SK-N-MC (cell line): ENCODE data around the gene GLI3.

Experiments
- DNase-seq: peaks from one replicate; pipeline ENCODE4 v3.0.0-alpha.2; 2011; ENCODE audit warnings: low read depth, low spot score
- H3K27ac ChIP-seq: fragments of 200-600 bp; sonication (generic); 2 replicates; pipeline ENCODE4 v1.5.1; 2016; ENCODE audit warnings: mixed run types
- H3K36me3 ChIP-seq: fragments of 200-600 bp; sonication (generic); 2 replicates; pipeline ENCODE4 v1.6.1; 2017; ENCODE audit warnings: antibody characterized with exemption, low read length, mixed read lengths; ENCODE audit not compliant: insufficient read depth
- H3K4me3 ChIP-seq: fragments of 200-600 bp; sonication (generic); 2 replicates; pipeline ENCODE4 v1.5.1; 2016
- H3K9ac ChIP-seq: fragments of 200-600 bp; sonication (generic); 2 replicates; pipeline ENCODE4 v1.8.0; 2017; ENCODE audit warnings: mixed run types, mixed read lengths; ENCODE audit not compliant: insufficient read length
- H3K9me3 ChIP-seq: fragments of 200-600 bp; sonication (generic); 2 replicates; pipeline ENCODE4 v1.6.1; 2017; ENCODE audit warnings: low read depth, mild to moderate bottlenecking, antibody characterized with exemption, low read length, moderate library complexity, mixed read lengths
- EZH2 ChIP-seq: fragments of 200-600 bp; sonication (generic); IDR thresholded peaks from one replicate; pipeline ENCODE4 v1.6.1; 2017; ENCODE audit warnings: antibody characterized with exemption
- FOXP2 ChIP-seq: optimal IDR thresholded peaks from 2 replicates; pipeline ENCODE3; 2011; ENCODE audit warnings: mild to moderate bottlenecking, moderate library complexity; ENCODE audit not compliant: insufficient read depth; ENCODE audit errors: extremely low read length, control extremely low read depth
- POLR2AphosphoS5 ChIP-seq: IDR thresholded peaks from 2 replicates; pipeline ENCODE4 v1.6.1; 2012; ENCODE audit warnings: mild to moderate bottlenecking, low read depth, low read length, borderline replicate concordance

Gene GLI3

DNA sequence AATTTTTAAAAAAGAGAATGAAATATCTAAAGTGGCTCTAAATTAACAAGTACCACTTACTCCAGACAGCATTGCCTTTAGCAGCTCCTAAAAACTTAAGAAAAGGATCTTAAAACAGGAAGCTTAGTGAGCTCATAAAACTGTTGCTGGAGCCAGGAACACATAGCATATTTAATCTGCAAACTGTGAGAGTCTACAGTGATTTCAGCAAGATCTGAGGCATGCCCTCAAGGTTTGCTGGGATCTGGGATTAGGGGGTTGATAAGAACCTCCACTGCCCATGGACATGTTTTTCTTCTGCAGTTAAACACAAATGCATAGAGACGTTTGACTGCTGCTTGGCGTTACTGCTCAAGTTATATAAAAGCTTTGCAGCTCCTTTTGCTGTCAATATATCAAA, 3.8 kb downstream of the GLI3 start:
- H3K4me3 ChIP-seq, result peak overlapping the region; percentile 44

DNA sequence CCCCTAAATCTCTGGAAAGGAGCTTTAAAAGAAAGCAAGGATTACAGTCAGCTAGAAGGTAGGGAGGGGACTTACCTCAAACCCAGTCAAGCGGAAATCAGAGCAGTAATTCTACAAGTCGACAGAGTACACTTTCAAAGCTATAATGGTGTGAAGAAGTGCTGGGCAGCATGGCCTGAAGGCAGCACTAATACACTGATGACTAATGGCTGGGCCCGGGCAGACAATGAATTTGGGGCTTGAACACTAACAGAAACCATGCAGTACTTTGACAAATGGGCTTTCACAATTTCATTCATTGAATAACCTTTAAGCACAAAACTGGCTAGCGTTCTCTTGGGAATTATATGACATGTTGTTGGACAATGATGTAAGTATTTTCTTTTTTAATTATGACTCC, 4.7 kb downstream of the GLI3 start:
- H3K9ac ChIP-seq, result no peak overlapping the region
- H3K36me3 ChIP-seq, result no peaks in the 10 kb centered on the region
- peak overlapping the region; percentile 44 for H3K4me3 ChIP-seq
- H3K9me3 ChIP-seq, result no peaks in the 10 kb centered on the region
- H3K27ac ChIP-seq, result peak overlapping the region; percentile 70; the same call in 1 of the 2 replicates
- no peak for TF ChIP-seq FOXP2
- TF ChIP-seq EZH2, result no peak
- no peak for TF ChIP-seq POLR2AphosphoS5
- DNase-seq, result no peak

More for the DNA sequence above, 3.8 kb downstream of the GLI3 start:
- peak; percentile 95 for DNase-seq
- Histone ChIP-seq H3K27ac (peak overlapping the region; percentile 70; the same call in 1 of the 2 replicates), H3K9ac (no peak overlapping the region), H3K36me3 (no peaks in the 10 kb centered on the region), H3K9me3 (no peaks in the 10 kb centered on the region)
- TF ChIP-seq POLR2AphosphoS5 (peak; percentile 62; the same call in 1 of the 2 replicates), FOXP2 (no peak)

DNA sequence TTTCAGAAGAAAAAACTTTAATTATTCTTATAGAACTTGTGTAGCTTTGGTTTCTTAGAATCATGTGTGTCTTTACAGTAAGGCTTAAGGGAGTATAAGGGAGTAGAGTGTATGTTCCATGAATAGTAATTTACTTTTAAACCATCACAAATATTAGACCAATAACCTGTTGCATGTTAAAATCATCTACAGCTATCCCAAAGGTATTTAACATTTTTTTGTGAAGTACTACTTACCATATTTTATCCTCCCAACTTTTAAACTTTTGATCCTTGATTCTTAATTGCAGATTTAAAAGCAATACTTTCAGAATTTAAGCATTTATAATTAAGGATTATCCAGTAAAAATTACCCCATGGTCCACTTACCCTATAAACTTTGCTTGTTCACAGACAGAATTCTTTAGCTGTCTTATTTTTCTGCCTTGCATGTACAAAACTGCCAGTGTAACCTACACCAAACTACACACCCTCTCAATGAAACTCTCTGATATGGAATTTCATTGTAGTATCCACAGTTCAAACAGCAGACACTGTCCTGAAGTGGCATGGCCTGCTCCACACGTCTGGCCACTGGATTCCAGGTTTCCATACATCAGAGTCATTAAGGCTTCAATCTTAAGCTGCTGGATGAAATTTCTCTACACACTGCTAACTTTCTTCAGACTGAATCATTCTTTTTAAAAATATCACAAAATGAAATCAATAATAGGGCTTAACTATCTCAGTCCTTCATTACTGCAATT, 5.8 kb downstream of the GLI3 start:
- Histone ChIP-seq H3K4me3 (no peak overlapping the region), H3K9me3 (no peaks in the 10 kb centered on the region), H3K36me3 (no peaks in the 10 kb centered on the region), H3K27ac (no peak overlapping the region), H3K9ac (no peak overlapping the region)
- no peak for DNase-seq
- TF ChIP-seq EZH2 (no peak), FOXP2 (no peak), POLR2AphosphoS5 (no peak)

DNA sequence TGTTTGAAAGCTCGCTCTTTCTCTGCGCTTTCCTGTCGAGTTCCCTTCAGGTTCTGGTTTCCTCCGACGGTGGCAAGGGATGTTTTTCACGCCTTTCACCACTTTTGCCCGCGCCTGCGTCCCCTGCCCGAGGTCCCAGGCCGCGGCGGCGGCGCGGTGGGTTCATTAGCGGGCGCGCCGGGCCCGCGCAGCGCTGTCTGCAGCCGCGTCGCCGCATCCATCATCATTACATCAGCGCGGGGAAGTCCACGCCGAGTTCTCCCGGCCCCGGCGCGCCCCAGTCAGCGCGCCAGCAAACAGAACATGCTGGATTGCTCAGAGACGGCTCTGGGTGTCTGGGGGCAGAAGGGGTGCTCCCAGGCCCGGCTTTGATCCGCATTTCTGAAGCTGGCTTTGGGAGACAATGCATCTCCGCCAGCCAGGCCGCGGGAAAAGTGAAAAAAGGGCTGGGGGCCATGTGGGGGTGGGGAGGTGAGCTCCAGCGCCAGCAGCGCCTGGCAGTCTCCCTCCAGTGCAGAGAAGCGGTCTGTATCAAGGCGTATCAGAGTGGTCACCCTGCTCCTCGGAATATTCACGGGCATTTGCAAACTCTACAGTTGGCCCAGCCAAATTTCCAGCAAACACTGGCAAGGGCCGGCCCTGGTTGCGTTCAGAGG, 8.9 kb downstream of the GLI3 start:
- DNase-seq, result no peak
- H3K36me3 ChIP-seq, result no peaks in the 10 kb centered on the region
- H3K4me3 ChIP-seq, result no peak overlapping the region
- no peak overlapping the region for H3K9ac ChIP-seq
- no peaks in the 10 kb centered on the region; the same call in 1 of the 2 replicates for H3K9me3 ChIP-seq
- TF ChIP-seq FOXP2 (no peak), EZH2 (no peak), POLR2AphosphoS5 (no peak)
- H3K27ac ChIP-seq, result no peak overlapping the region

DNA sequence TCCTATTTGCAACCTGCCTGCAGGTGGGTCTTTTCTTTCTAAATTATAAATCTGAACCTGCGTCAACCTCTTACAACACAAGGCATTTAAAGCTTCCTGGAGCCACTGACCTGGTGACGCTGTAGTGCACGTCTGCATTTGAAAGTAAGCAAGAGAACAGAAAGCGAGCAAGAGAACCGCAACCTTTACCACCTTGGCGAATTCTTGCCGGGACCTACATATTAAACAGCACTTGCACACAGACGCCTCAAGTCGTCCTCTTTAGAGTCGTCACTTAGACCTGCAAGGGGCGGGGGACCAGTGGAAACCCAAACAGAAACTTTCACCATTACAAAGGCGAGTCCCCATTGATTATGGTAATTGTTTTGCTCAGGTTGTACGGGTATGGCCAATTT, 9.5 kb downstream of the GLI3 start:
- DNase-seq, result no peak
- H3K36me3 ChIP-seq, result no peaks in the 10 kb centered on the region
- no peak overlapping the region for H3K9ac ChIP-seq
- H3K9me3 ChIP-seq, result no peaks in the 10 kb centered on the region; the same call in 1 of the 2 replicates
- no peak for TF ChIP-seq EZH2
- TF ChIP-seq FOXP2, result no peak
- no peak for TF ChIP-seq POLR2AphosphoS5
- H3K27ac ChIP-seq, result no peak overlapping the region
- no peak overlapping the region for H3K4me3 ChIP-seq

DNA sequence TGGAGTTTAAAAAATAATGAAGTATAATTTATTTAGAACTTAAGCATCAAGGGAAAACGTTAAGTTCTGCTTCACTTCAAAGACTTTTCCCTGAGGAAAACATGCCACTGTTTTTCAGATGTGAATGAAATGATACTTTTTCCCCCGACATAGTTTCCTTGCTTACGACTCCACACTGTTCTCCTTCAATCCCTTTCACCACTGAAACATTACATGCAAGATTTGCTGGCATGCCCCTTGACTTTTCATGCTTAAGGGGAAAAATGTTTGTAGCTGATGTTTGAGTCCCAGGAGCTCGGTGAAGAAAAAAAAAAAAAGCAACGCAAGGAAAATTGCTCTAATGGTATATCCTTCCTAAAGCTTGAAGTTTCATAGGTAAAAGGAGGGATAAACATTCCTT, 10.0 kb downstream of the GLI3 start:
- Histone ChIP-seq H3K27ac (no peak overlapping the region), H3K9ac (no peak overlapping the region)
- TF ChIP-seq EZH2, result no peak
- TF ChIP-seq POLR2AphosphoS5, result no peak
- TF ChIP-seq FOXP2, result no peak

DNA sequence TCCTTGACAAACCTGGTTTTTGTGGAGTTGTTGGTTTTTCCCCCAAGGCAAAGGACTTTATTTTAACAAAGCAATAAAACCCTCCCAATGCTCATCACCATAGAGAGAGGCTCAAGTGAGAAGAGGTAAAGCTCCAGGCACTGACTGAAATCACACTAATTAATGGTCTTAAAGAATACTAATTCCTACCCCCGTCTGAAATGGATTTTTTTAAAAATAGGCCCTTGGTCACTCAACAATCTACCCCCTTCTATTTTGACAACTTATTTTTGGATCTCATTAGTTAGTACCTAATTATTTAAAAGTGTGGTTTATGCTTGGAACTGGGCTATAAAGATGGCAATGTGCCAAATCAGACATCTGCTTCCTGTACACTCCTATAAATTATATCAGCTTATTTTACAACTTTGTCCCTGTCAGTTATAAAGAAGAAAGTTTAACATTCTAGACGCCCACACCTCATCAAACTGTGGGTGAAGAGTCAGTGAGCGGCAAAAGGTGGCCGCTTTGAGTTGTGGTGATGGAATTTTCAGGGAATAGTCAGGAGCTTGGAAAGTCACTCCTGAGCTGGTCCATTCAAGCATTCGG, 10.6 kb downstream of the GLI3 start:
- no peak overlapping the region for H3K9ac ChIP-seq
- H3K36me3 ChIP-seq, result no peaks in the 10 kb centered on the region
- no peak overlapping the region for H3K27ac ChIP-seq
- TF ChIP-seq FOXP2 (no peak), POLR2AphosphoS5 (peak; percentile 44; the same call in 1 of the 2 replicates)
- H3K9me3 ChIP-seq, result no peaks in the 10 kb centered on the region; the same call in 1 of the 2 replicates
- peak overlapping the region; percentile 50 for H3K4me3 ChIP-seq
- DNase-seq, result peak; percentile 63

More for the DNA sequence above, 10.0 kb downstream of the GLI3 start:
- no peak for DNase-seq
- H3K9me3 ChIP-seq, result no peaks in the 10 kb centered on the region; the same call in 1 of the 2 replicates
- no peaks in the 10 kb centered on the region for H3K36me3 ChIP-seq
- peak overlapping the region; percentile 50 for H3K4me3 ChIP-seq

DNA sequence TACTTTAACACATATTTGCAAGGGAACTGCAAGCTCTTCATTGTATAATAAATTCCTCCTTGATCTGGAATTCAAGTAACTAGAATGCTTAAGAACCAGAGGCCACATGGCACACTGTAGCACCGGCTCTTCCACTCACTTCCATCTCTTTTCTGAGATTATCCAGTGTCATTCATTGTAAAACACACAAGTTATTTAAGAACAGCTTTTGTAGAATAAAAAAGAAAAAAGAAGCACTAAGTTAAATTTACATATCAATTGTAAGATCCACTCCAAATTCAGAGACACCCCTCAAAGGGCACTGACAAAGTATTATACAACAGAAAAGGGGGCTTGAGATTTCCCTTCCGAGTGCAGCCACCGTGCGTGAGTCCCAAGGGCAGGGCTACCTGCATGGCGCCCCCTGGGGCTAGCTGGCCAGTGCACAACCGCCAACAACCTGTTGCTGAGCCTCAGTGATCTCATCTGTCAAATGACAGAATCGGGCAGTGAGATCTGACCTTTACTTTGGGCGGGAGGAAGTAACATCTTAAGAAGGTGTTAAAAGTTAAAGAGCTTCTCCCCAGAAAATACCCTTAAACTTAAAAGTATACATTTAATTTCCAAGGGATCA, 12.5 kb downstream of the GLI3 start:
- Histone ChIP-seq H3K9ac (no peak overlapping the region), H3K4me3 (no peak overlapping the region), H3K36me3 (no peaks in the 10 kb centered on the region), H3K27ac (no peak overlapping the region), H3K9me3 (no peaks in the 10 kb centered on the region; the same call in 1 of the 2 replicates)
- DNase-seq, result no peak
- TF ChIP-seq FOXP2, result no peak
- no peak for TF ChIP-seq POLR2AphosphoS5
- TF ChIP-seq EZH2, result no peak
